B cell (primary cell): ENCODE data around the gene KCTD13. TPM values are rescaled to one million over a fixed set of nuclear protein-coding genes. Genes with fewer than 3 reads are reported as not detected.

Experiments
- ATAC-seq: fragments of 200-7000 bp; cut with Tn5 transposase; one replicate; pipeline ENCODE4 v1.10.0; 2021; ENCODE audit warnings: low read depth, mild to moderate bottlenecking, moderate number of reproducible peaks, moderate library complexity
- CTCF ChIA-PET: fragments of 350-600 bp; sonication (Branson Sonifier 250); formaldehyde crosslinking; loops from one replicate; lab custom pipeline; 2021; ENCODE audit warnings: antibody characterized with exemption, inconsistent platforms; lab: Charles Lee
- POLR2A ChIA-PET: fragments of 350-600 bp; sonication (Branson Sonifier 250); formaldehyde crosslinking; loops from one replicate; lab custom pipeline; 2021; ENCODE audit warnings: antibody characterized with exemption; lab: Charles Lee
- DNase-seq: peaks from one replicate; pipeline ENCODE4 v3.0.0; 2013
- H2AFZ ChIP-seq: 2 replicates; pipeline ENCODE4 v1.6.1; 2012; ENCODE audit warnings: mild to moderate bottlenecking, low read depth, low read length; ENCODE audit not compliant: insufficient read depth, poor library complexity, severe bottlenecking
- H3K27ac ChIP-seq, 2 donors: 1 replicate in 1 of 2; 2 replicates in 1 of 2; pipeline ENCODE4 v1.5.1; 2012 to 2013; ENCODE audit warnings: low read length in 2 of 2, mild to moderate bottlenecking in 2 of 2, moderate library complexity in 1 of 2
- H3K27me3 ChIP-seq, 4 experiments: fragments of 200-600 bp in 1 of 4; sonication (generic) in 1 of 4; replicated peaks in 1 of 4; 1 replicate in 2 of 4; 2 replicates in 2 of 4; pipeline versions ENCODE4 v1.6.1 to v1.7.0; 2013 to 2016; ENCODE audit warnings: low read length in 3 of 4, mild to moderate bottlenecking in 2 of 4, mixed read lengths in 1 of 4, moderate library complexity in 1 of 4; ENCODE audit not compliant: insufficient read depth in 4 of 4, control insufficient read depth in 3 of 4; ENCODE audit errors: control extremely low read depth in 1 of 4
- H3K36me3 ChIP-seq, 2 experiments: replicated peaks in 1 of 2; 1 replicate in 1 of 2; 2 replicates in 1 of 2; pipeline versions ENCODE4 v1.6.1 to v1.7.1; 2013; ENCODE audit warnings: low read length in 1 of 2; ENCODE audit not compliant: insufficient read depth in 2 of 2, control insufficient read depth in 1 of 2; ENCODE audit errors: control extremely low read depth in 1 of 2, extremely low read depth in 1 of 2
- H3K4me1 ChIP-seq, 2 donors: fragments of 200-600 bp in 1 of 2; sonication (generic) in 1 of 2; 1 replicate in 1 of 2; 2 replicates in 1 of 2; pipeline versions ENCODE4 v1.5.1 to v1.6.1; 2013 to 2017; ENCODE audit warnings: low read length in 2 of 2; ENCODE audit not compliant: control insufficient read depth in 2 of 2, insufficient read depth in 2 of 2
- H3K4me2 ChIP-seq: replicated peaks from 2 replicates; pipeline ENCODE3; 2012; ENCODE audit warnings: mild to moderate bottlenecking, low read depth, low read length; ENCODE audit not compliant: poor library complexity, severe bottlenecking
- H3K4me3 ChIP-seq, 5 experiments: fragments of 200-600 bp in 1 of 5; sonication (generic) in 1 of 5; 1 replicate in 3 of 5; 2 replicates in 2 of 5; pipeline versions ENCODE4 v1.5.1 to v1.7.0; 2011 to 2016; ENCODE audit warnings: low read length in 4 of 5, mild to moderate bottlenecking in 4 of 5, low read depth in 2 of 5, control low read depth in 1 of 5, moderate library complexity in 1 of 5; ENCODE audit not compliant: insufficient read depth in 1 of 5; ENCODE audit errors: control extremely low read depth in 1 of 5, extremely low read depth in 1 of 5
- H3K79me2 ChIP-seq: fragments of 200-600 bp; sonication (generic); one replicate; pipeline ENCODE4 v1.6.0; 2016; ENCODE audit warnings: low read length; ENCODE audit not compliant: control insufficient read depth, insufficient read depth
- H3K9ac ChIP-seq: fragments of 200-600 bp; sonication (generic); 2 replicates; pipeline ENCODE4 v1.6.1; 2017; ENCODE audit warnings: mild to moderate bottlenecking, low read length, moderate library complexity
- H3K9me3 ChIP-seq, 3 donors: one replicate each; pipeline versions ENCODE4 v1.6.1 to v1.7.1; 2013; ENCODE audit warnings: low read length in 2 of 3; ENCODE audit not compliant: control insufficient read depth in 2 of 3, insufficient read depth in 1 of 3; ENCODE audit errors: control extremely low read depth in 1 of 3
- H4K20me1 ChIP-seq: 2 replicates; pipeline ENCODE4 v1.6.0; 2012; ENCODE audit warnings: mild to moderate bottlenecking, low read length; ENCODE audit not compliant: insufficient read depth, control insufficient read depth, poor library complexity, severe bottlenecking
- H3K27ac Mint-ChIP-seq: one replicate; pipeline ENCODE4 v1.8.0; 2021; ENCODE audit warnings: mixed read lengths
- H3K27me3 Mint-ChIP-seq: one replicate; pipeline ENCODE4 v1.8.0; 2021; ENCODE audit warnings: mixed read lengths
- H3K4me1 Mint-ChIP-seq: one replicate; pipeline ENCODE4 v1.8.0; 2021; ENCODE audit warnings: mixed read lengths
- H3K4me3 Mint-ChIP-seq: one replicate; pipeline ENCODE4 v1.8.0; 2021; ENCODE audit warnings: mixed read lengths
- H3K9me3 Mint-ChIP-seq: one replicate; pipeline ENCODE4 v1.8.0; 2022; ENCODE audit warnings: mixed read lengths; ENCODE audit not compliant: insufficient read depth
- CTCF ChIP-seq: fragments of 200-600 bp; IDR thresholded peaks from one replicate; pipeline ENCODE4 v1.8.0; 2022; ENCODE audit warnings: antibody characterized with exemption, mild to moderate bottlenecking
- EZH2 ChIP-seq: IDR thresholded peaks from 2 replicates; pipeline ENCODE4 v1.6.1; 2012; ENCODE audit warnings: borderline replicate concordance, low read depth, mild to moderate bottlenecking, moderate library complexity, low read length; ENCODE audit not compliant: insufficient read depth, poor library complexity, severe bottlenecking
- WGBS: methylation state at CpG from one replicate; pipeline ENCODE4 v1.1.5; 2013; ENCODE audit warnings: missing lambda C conversion rate; ENCODE audit not compliant: insufficient coverage; 5-methylcytosine and 5-hydroxymethylcytosine counted together
- intact Hi-C: fragments of 100-400 bp; cut with micrococcal nuclease; formaldehyde crosslinking; loops from one replicate; pipeline ENCODE4 v1.10.0; 2022
- polyA plus RNA-seq: library from polyadenylated mRNA; depleted of rRNA; stranded (reverse); fragments of >200 nt; gene quantifications from 2 replicates; pipeline ENCODE4 v1.2.3, GENCODE V29; 2012
- total RNA-seq, 2 donors: library from RNA; stranded (reverse); fragments of 120-200 nt in 1 of 2; gene quantifications; 1 replicate in 1 of 2; 2 replicates in 1 of 2; pipeline versions ENCODE4 v1.2.3 to v1.2.4, GENCODE V29; 2013 to 2022

KCTD13 gene
- total and polyA plus RNA-seq, 2 donors (not counting 1 experiment from before 2014, with no cell fraction given) = 61.5 to 74.3 TPM

- Mint-ChIP-seq H3K9me3 (no peaks in the 10 kb centered on the region), H3K4me1 (peaks cover 16% of the 10 kb centered on the region), H3K27me3 (peaks cover 36% of the 10 kb centered on the region), H3K27ac (no peak overlapping the region), H3K4me3 (no peak overlapping the region)
- Histone ChIP-seq H2AFZ (no peak overlapping the region), H3K36me3 (no peaks in the 10 kb centered on the region), H3K4me3 (no peak overlapping the region), H3K9me3 (peaks cover 0 to 14% (median 3%) of the 10 kb centered on the region in 3 donors), H3K4me2 (no peak overlapping the region), H3K27me3 (peaks cover 0 to 42% (median 11%) of the 10 kb centered on the region in 4 experiments), H3K9ac (no peak overlapping the region), H3K4me1 (peaks cover 17 to 18% of the 10 kb centered on the region in 2 donors), H4K20me1 (no peaks in the 10 kb centered on the region), H3K27ac (no peak overlapping the region), H3K79me2 (no peaks in the 10 kb centered on the region)
- ChIA-PET CTCF (no interaction called here), POLR2A (no interaction called here)
- intact Hi-C loops = no loop called here
- WGBS = 91% methylated on average over 8 of the region's 14 CpGs
- TF ChIP-seq EZH2 = no peak
- TF ChIP-seq CTCF = no peak
- DNase-seq = no peak
- ATAC-seq = no peak
Measured at GRCh38 chr16:29878172-29878571, 47.9 kb downstream of the KCTD13 start.

- intact Hi-C loops = no loop called here
- DNase-seq (peak; percentile 69), ATAC-seq (peak; percentile 68)
- Histone ChIP-seq H3K9me3 (peaks cover 0 to 14% (median 3%) of the 10 kb centered on the region in 3 donors), H4K20me1 (no peaks in the 10 kb centered on the region), H3K9ac (no peak overlapping the region), H3K36me3 (no peaks in the 10 kb centered on the region), H3K79me2 (no peaks in the 10 kb centered on the region), H3K4me3 (no peak overlapping the region), H3K4me2 (peak overlapping the region; percentile 64), H3K4me1 (peaks cover 17 to 18% of the 10 kb centered on the region in 2 donors), H3K27me3 (peaks cover 0 to 42% (median 10%) of the 10 kb centered on the region in 4 experiments), H2AFZ (peak overlapping the region; percentile 53), H3K27ac (no peak overlapping the region)
- WGBS = 19% methylated on average over 28 of the region's 28 CpGs
- CTCF ChIA-PET = no interaction called here
- TF ChIP-seq CTCF = no peak
- TF ChIP-seq EZH2 = no peak
- Mint-ChIP-seq H3K9me3 (no peaks in the 10 kb centered on the region), H3K4me3 (peak overlapping the region; percentile 71), H3K4me1 (peaks cover 16% of the 10 kb centered on the region), H3K27ac (no peak overlapping the region), H3K27me3 (peaks cover 31% of the 10 kb centered on the region)
- POLR2A ChIA-PET = no interaction called here
Measured at GRCh38 chr16:29877266-29877961, 48.6 kb downstream of the KCTD13 start.
